Karpas-422 (cell line): Measurements from ENCODE around the gene MAGI2. TPM values are rescaled to one million over a fixed set of nuclear protein-coding genes. Genes with fewer than 3 reads are reported as not detected.
"Not testable (repeated sequence)": the region's sequence is repeated elsewhere in the genome, so short reads cannot be mapped to it uniquely, and the experiment has no call there.

Source experiments
- DNase-seq: peaks from one replicate; pipeline ENCODE4 v3.0.0-alpha.2; 2015
- H2AFZ ChIP-seq: fragments of 200-600 bp; sonication (generic); 2 replicates; pipeline ENCODE4 v1.6.1; 2014; ENCODE audit warnings: antibody characterized with exemption, low read length, mixed read lengths
- H3K27ac ChIP-seq: fragments of 200-600 bp; sonication (generic); 2 replicates; pipeline ENCODE4 v1.5.1; 2014; ENCODE audit warnings: mild to moderate bottlenecking, low read length, moderate library complexity
- H3K27me3 ChIP-seq: fragments of 200-600 bp; sonication (generic); 2 replicates; pipeline ENCODE4 v1.6.1; 2014; ENCODE audit warnings: low read length, mixed read lengths
- H3K36me3 ChIP-seq: fragments of 200-600 bp; sonication (generic); 2 replicates; pipeline ENCODE4 v1.6.1; 2014; ENCODE audit warnings: low read length, mixed read lengths; ENCODE audit not compliant: insufficient read depth
- H3K4me1 ChIP-seq: fragments of 200-600 bp; sonication (generic); 2 replicates; pipeline ENCODE4 v1.6.1; 2014; ENCODE audit warnings: mild to moderate bottlenecking, low read length, mixed read lengths
- H3K4me2 ChIP-seq: fragments of 200-600 bp; sonication (generic); 2 replicates; pipeline ENCODE4 v1.6.1; 2014; ENCODE audit warnings: low read length, low read depth, mild to moderate bottlenecking; ENCODE audit not compliant: poor library complexity, severe bottlenecking
- H3K4me3 ChIP-seq: fragments of 200-600 bp; sonication (generic); 2 replicates; pipeline ENCODE4 v1.5.1; 2014; ENCODE audit warnings: mild to moderate bottlenecking, antibody characterized with exemption, low read length, mixed read lengths
- H3K79me2 ChIP-seq: fragments of 200-600 bp; sonication (generic); 2 replicates; pipeline ENCODE4 v1.6.1; 2014; ENCODE audit warnings: mild to moderate bottlenecking, low read length, mixed read lengths
- H3K9ac ChIP-seq: fragments of 200-600 bp; sonication (generic); 2 replicates; pipeline ENCODE4 v1.6.0; 2014; ENCODE audit warnings: low read length
- H3K9me2 ChIP-seq: fragments of 200-600 bp; sonication (generic), shearing (Covaris generic); replicated peaks from 2 replicates; pipeline ENCODE4 v1.6.0; 2014; ENCODE audit warnings: mild to moderate bottlenecking, low read length, moderate library complexity; ENCODE audit not compliant: insufficient read depth
- H3K9me3 ChIP-seq: fragments of 300-700, 200-600 bp; sonication (generic); 2 replicates; pipeline ENCODE4 v1.6.1; 2014; ENCODE audit warnings: low read length, mixed read lengths
- H4K20me1 ChIP-seq: fragments of 200-600 bp; sonication (generic); 2 replicates; pipeline ENCODE4 v1.6.1; 2014; ENCODE audit warnings: mild to moderate bottlenecking, antibody characterized with exemption, low read length, low read depth; ENCODE audit not compliant: insufficient read depth
- total RNA-seq: library from RNA; depleted of rRNA; stranded (reverse); fragments of >200 nt; shearing (Covaris generic); gene quantifications from 2 replicates; pipeline ENCODE4 v1.2.3, GENCODE V29; 2014; ENCODE audit warnings: low replicate concordance

The MAGI2 gene
- total RNA-seq, 1 experiment from 2014 or later: 0.93 TPM

DNA sequence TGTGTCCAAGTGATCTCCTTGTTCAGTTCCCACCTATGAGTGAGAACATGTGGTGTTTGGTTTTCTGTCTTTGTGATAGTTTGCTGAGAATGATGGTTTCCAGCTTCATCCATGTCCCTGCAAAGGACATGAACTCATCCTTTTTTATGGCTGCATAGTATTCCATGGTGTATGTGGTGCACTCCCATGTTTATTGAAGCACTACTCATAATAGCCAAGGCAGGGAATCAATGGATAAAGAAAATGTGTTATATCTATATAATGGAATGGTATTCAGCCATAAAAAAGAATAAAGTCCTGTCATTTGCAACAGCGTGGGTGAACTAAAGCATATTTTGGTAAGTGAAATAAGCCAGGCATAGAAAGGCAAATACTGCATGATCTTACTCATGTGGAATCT lies 1213.3 kb downstream of the MAGI2 start:
- H3K4me1 ChIP-seq, H3K9me2 ChIP-seq, H3K9ac ChIP-seq, H3K4me2 ChIP-seq, H2AFZ ChIP-seq, DNase-seq, H3K27me3 ChIP-seq, H3K27ac ChIP-seq, H3K36me3 ChIP-seq, H4K20me1 ChIP-seq, H3K9me3 ChIP-seq, H3K79me2 ChIP-seq, H3K4me3 ChIP-seq: not testable (repeated sequence)

DNA sequence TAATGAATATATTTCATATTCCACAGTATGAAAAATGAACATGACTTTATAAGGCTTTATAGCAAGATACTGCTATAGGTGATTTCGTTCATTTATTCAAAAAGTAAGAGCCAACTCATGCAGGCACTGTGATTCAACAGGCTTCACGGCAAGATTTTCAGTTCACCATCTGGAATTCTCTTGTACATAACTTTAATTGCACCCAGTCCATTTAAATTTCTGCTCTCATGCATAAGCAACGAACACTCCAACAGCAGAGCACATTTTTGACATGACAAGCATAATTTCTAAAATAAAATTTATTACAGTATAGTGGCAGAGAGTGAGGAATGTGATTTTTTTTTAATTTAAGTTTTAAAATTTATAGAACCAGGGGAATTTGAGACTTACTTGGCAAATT lies 1218.8 kb downstream of the MAGI2 start:
- Histone ChIP-seq H3K27ac (no peak overlapping the region), H3K36me3 (no peaks in the 10 kb centered on the region), H3K9ac (no peak overlapping the region), H2AFZ (no peak overlapping the region), H3K4me1 (no peaks in the 10 kb centered on the region; the same call in 1 of the 2 replicates), H3K9me2 (no peaks in the 10 kb centered on the region), H3K4me2 (no peak overlapping the region), H4K20me1 (no peaks in the 10 kb centered on the region), H3K4me3 (no peak overlapping the region), H3K27me3 (no peaks in the 10 kb centered on the region), H3K9me3 (no peaks in the 10 kb centered on the region; the same call in 1 of the 2 replicates), H3K79me2 (no peaks in the 10 kb centered on the region)
- no peak for DNase-seq

DNA sequence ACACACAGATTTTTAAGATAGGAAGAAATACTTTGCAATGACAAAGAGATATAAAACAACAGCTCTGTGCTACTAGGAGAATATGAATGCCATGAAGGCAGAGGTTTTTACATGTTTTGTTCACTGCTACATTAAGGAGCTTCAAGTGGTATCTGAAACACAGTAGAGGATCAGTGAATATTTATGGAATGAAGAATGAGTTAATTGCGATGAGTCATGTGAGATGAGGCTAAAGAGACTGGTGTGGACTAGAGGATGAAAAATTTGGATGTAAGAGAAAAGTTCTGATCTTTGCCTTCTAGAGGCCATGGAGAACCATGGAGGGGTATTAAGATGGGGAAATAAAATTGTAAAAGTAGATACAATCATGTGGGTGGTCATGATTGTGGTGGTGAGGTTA lies 1220.7 kb downstream of the MAGI2 start:
- no peak overlapping the region for H3K9ac ChIP-seq
- no peak for DNase-seq
- H3K27ac ChIP-seq: no peak overlapping the region
- H3K9me3 ChIP-seq: no peaks in the 10 kb centered on the region; the same call in 1 of the 2 replicates
- no peaks in the 10 kb centered on the region for H3K36me3 ChIP-seq
- H3K4me1 ChIP-seq: no peaks in the 10 kb centered on the region
- no peak overlapping the region for H3K4me2 ChIP-seq
- H2AFZ ChIP-seq: no peak overlapping the region
- H3K27me3 ChIP-seq: no peaks in the 10 kb centered on the region
- no peaks in the 10 kb centered on the region for H3K79me2 ChIP-seq
- H3K9me2 ChIP-seq: no peaks in the 10 kb centered on the region
- H3K4me3 ChIP-seq: no peak overlapping the region
- H4K20me1 ChIP-seq: no peaks in the 10 kb centered on the region

DNA sequence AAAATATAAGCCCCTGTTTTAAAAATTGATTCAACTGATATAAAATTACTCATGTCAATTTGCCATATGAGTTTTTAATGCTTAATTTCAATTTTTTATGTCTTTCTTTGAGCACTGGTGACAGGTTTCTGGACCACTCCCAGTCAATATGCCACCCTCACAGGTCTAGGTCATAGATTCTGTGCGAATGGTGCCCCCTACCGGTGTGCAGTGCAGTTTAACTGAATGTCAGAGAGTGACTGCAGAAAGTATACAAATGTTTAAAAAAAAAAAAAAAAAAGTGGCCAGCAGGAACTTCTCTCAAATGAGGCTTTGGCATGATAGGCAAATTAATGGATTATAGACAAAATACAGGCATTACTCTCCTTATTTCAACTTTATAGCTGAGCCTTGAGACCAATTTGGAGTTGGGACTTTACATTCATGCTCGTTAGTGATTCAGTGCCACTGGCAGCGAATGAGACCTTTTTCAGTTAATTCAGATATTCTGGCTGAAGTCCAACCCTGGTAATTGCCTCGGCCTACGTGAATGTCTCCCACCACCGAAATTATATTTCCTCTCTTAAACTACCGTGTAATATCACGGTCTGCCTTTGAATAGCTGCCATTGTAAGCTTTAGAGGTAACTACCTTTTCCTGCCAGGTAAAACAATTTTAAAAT lies 1227.3 kb downstream of the MAGI2 start:
- Histone ChIP-seq H3K4me1 (no peaks in the 10 kb centered on the region), H3K36me3 (no peaks in the 10 kb centered on the region), H3K27me3 (no peaks in the 10 kb centered on the region), H3K79me2 (no peaks in the 10 kb centered on the region), H3K27ac (no peak overlapping the region), H3K9me2 (no peaks in the 10 kb centered on the region), H3K4me3 (no peak overlapping the region), H4K20me1 (no peaks in the 10 kb centered on the region), H3K4me2 (no peak overlapping the region), H3K9me3 (no peaks in the 10 kb centered on the region), H2AFZ (no peak overlapping the region), H3K9ac (no peak overlapping the region)
- DNase-seq: peak; percentile 76

DNA sequence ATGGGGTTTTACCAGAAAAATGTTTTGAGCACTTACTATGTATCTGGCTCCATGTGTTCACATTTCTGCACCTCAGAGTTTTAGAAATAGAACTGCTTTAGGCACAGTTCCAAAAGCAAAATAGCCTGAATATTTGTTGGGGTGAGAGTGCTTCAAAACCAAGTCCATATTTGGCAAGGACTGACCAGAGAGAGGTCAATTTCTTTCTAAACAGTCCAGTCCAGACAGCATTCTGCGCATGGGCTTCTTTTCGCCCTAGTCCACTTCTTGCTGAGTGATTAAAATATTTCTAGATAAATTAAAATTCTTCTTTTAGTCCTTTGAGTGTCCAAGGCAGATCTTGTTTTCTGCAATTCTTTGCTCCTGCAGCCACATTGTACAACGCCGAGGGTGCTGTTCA lies 1227.9 kb downstream of the MAGI2 start:
- Histone ChIP-seq H3K27me3 (no peaks in the 10 kb centered on the region), H3K36me3 (no peaks in the 10 kb centered on the region), H3K9me2 (no peaks in the 10 kb centered on the region), H3K27ac (no peak overlapping the region), H3K4me2 (no peak overlapping the region), H2AFZ (no peak overlapping the region), H3K79me2 (no peaks in the 10 kb centered on the region), H4K20me1 (no peaks in the 10 kb centered on the region), H3K9me3 (no peaks in the 10 kb centered on the region), H3K4me1 (no peaks in the 10 kb centered on the region), H3K4me3 (no peak overlapping the region), H3K9ac (no peak overlapping the region)
- DNase-seq: no peak

DNA sequence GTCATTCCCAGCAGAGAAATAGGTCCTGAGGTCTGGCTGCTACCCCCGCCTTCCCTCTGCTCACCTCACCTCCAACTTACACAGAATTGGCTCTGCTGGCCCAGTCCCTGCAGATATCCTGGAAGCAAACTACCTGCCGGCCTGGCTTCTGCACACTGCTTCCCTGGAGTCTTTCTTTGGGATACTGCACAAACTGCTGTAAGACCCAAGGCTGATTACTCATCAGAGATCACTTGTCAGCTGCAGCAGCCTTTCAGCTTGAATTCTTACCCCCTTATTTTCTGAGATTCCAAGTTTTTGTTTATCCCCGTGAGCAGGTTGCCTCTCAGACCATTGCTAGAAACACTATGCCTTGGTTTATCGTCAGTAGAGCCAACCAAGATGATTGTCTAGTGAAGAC lies 1228.5 kb downstream of the MAGI2 start:
- Histone ChIP-seq H3K9me2 (no peaks in the 10 kb centered on the region), H3K4me3 (no peak overlapping the region), H4K20me1 (no peaks in the 10 kb centered on the region), H3K4me1 (no peaks in the 10 kb centered on the region), H3K4me2 (no peak overlapping the region), H3K9ac (no peak overlapping the region), H3K27me3 (no peaks in the 10 kb centered on the region), H3K79me2 (no peaks in the 10 kb centered on the region), H2AFZ (no peak overlapping the region), H3K36me3 (no peaks in the 10 kb centered on the region), H3K27ac (no peak overlapping the region), H3K9me3 (no peaks in the 10 kb centered on the region)
- DNase-seq: no peak

DNA sequence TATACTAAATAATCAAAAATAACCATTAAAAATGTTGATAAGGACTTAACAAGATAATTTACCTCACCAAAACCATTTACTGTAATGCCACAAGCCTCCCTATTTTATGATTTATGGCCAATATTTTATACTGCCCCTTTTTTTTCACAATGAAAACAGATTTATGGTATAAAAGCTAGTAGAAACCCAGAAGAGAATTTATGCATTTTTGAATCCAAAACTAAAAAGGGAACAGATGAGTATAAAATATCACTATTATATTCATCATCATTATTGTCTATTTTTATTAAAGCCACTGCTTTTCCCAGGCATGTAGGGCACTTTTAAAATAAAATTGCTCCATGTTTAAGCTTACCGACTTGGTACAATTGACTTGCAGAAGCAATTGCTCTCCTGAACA lies 1229.9 kb downstream of the MAGI2 start:
- Histone ChIP-seq H2AFZ (no peak overlapping the region), H3K4me1 (no peaks in the 10 kb centered on the region), H3K4me2 (no peak overlapping the region), H3K9me3 (no peaks in the 10 kb centered on the region), H3K27ac (no peak overlapping the region), H3K27me3 (no peaks in the 10 kb centered on the region), H3K9ac (no peak overlapping the region), H3K4me3 (no peak overlapping the region), H3K9me2 (no peaks in the 10 kb centered on the region), H3K79me2 (no peaks in the 10 kb centered on the region), H4K20me1 (no peaks in the 10 kb centered on the region), H3K36me3 (no peaks in the 10 kb centered on the region)
- DNase-seq: no peak

DNA sequence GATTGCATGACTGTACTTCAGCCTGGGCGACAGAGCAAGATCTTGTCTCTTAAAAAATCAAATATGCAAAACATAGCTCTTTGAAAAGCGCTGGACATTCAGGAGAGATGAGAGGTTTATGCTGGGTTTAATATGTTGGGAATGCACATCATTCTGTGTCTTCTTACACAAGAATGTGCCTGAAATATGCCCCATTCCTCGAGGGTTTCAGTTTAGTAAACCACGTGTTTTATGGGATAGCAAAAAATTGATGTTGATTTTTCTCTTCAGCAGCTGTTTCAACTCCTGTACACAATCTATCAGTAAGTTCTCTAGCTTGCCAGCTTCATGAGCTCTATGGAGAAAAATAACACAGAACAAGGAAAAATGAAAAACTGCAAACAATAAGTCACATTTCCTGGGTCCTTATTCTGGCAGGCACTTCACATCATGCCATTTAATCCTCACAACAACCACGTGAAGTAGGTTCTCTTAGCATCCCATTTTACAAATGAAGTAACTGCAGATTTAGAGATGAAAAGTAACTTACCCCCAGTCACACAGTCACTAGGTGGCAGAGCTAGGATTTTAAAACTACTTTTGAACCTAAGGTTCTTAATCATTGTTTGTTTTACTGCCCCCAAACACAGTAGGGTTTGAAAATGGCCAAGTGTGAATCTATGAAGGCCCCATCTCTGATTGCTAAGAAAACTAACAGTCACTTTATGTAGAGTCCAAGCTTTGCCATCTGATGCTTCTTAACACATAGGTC lies 1231.3 kb downstream of the MAGI2 start:
- H3K9ac ChIP-seq: no peak overlapping the region
- no peaks in the 10 kb centered on the region for H3K9me3 ChIP-seq
- H3K4me2 ChIP-seq: no peak overlapping the region
- H3K4me3 ChIP-seq: no peak overlapping the region
- H3K4me1 ChIP-seq: no peaks in the 10 kb centered on the region
- H2AFZ ChIP-seq: no peak overlapping the region
- no peaks in the 10 kb centered on the region for H3K9me2 ChIP-seq
- H3K27ac ChIP-seq: no peak overlapping the region
- no peaks in the 10 kb centered on the region for H4K20me1 ChIP-seq
- H3K27me3 ChIP-seq: no peaks in the 10 kb centered on the region
- H3K79me2 ChIP-seq: no peaks in the 10 kb centered on the region
- no peak for DNase-seq
- no peaks in the 10 kb centered on the region for H3K36me3 ChIP-seq
